Osteocyte (in vitro differentiated cells): Measurements from ENCODE around the gene FLT3. TPM values are rescaled to one million over a fixed set of nuclear protein-coding genes. Genes with fewer than 3 reads are reported as not detected.

ENCODE experiments used
- total RNA-seq: library from RNA; stranded (reverse); gene quantifications from 2 replicates; pipeline ENCODE4 v1.2.1, GENCODE V29; 2021

Gene FLT3
- total RNA-seq, 1 donor from 2014 or later = not detected

Other genes starting within 250 kb of the FLT3 start
- not detected in 2 replicates for gene PDX1, start 180.6 kb downstream of the FLT3 start, total RNA-seq
- not detected in 2 replicates for gene CDX2, start 131.3 kb downstream of the FLT3 start, total RNA-seq
- gene URAD, start 111.9 kb downstream of the FLT3 start, total RNA-seq = not detected in 2 replicates
- 32.7 and 35.1 TPM in 2 replicates for gene PAN3, start 38.0 kb upstream of the FLT3 start, total RNA-seq